Measurements from ENCODE around the gene PLPPR3. TPM values are rescaled to one million over a fixed set of nuclear protein-coding genes. Genes with fewer than 3 reads are reported as not detected.

Gene PLPPR3, protein sequence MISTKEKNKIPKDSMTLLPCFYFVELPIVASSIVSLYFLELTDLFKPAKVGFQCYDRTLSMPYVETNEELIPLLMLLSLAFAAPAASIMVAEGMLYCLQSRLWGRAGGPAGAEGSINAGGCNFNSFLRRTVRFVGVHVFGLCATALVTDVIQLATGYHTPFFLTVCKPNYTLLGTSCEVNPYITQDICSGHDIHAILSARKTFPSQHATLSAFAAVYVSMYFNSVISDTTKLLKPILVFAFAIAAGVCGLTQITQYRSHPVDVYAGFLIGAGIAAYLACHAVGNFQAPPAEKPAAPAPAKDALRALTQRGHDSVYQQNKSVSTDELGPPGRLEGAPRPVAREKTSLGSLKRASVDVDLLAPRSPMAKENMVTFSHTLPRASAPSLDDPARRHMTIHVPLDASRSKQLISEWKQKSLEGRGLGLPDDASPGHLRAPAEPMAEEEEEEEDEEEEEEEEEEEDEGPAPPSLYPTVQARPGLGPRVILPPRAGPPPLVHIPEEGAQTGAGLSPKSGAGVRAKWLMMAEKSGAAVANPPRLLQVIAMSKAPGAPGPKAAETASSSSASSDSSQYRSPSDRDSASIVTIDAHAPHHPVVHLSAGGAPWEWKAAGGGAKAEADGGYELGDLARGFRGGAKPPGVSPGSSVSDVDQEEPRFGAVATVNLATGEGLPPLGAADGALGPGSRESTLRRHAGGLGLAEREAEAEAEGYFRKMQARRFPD
- total RNA-seq (2014; rRNA removed; shearing (Covaris generic)), result 7.5 and 12.7 TPM in 2 replicates

DNA sequence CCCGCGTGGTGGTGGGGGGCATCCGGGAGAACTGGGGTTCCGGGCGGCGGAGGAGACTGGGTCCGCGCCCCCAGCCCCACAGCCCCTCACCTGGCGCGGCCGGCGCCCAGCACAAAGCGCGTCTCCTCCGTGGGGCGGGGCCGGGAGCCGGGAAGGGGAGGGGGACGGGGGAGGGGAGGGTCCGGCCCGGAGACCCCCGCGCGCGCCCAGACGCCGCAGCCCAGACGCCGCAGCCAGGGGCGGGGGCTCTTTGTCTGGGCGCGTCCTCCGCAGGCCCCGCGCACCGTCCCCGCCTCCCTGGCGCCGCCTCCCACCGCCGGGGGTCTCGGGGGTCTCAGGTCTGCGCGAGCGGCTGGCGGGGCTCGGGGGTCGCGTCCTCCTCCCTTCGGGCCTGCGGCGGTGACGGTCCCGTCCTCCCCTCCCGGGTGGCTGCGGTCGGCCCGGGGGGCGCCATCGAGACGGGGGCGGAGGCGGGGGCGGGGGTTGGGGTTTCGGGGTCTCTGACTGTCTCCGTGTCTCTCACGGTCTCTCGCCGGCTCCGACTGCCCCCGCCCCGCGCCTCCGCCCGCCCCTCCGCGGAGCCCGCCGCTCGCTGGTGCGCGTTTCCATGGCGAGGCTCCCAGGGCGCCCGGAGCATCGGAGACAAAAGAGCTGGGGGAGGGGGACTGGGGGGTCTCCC, at the start of gene PLPPR3:
Gene PLPPR3 (minus strand): TSS at position 131 of the 679 bp plus-strand sequence. CDS start 396 bp downstream, outside the sequence.
- no peak for DNase-seq (ENCODE audit: low spot score)

DNA sequence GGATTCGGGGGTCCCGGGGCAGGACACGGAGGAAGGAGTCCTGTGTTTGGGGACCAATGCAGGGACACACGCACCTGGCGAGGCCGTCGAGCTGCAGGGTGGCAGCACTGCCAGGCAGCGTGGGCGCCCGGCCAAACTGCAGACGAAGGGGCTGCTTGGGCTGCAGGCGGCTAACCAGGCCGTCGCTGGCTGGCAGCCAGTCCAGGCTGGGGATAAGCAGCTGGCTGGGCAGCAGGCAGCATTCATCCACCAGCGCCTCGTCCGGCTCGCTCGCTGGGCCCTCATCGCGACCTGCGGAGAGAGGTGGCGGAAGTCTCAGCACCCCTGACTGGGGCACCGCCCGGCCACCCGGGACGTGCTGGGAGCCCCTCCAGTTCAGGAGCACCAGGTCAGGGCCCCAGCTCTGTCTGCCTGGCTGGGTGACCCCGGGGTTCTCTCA, 49.2 kb upstream of the PLPPR3 start:
- peak; percentile 55 for DNase-seq (ENCODE audit: low spot score)

DNA sequence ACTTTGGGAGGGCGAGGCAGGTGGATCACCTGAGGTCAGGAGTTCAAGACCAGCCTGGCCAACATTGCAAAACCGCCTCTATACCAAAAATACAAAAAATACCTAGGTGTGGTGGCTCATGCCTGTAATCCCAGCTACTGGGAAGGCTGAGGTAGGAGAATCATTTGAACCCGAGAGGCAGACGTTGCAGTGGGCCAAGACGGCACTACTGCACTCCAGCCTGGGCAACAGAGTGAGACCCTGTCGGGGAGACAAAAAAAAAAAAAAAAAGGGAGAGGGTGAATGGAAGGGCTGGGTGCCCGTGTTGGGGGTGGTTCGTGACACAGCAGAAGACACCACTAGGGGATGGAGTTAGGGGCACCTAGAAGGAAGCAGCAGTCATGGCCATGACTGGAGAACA, 48.6 kb upstream of the PLPPR3 start:
- no peak for DNase-seq (ENCODE audit: low spot score)

DNA sequence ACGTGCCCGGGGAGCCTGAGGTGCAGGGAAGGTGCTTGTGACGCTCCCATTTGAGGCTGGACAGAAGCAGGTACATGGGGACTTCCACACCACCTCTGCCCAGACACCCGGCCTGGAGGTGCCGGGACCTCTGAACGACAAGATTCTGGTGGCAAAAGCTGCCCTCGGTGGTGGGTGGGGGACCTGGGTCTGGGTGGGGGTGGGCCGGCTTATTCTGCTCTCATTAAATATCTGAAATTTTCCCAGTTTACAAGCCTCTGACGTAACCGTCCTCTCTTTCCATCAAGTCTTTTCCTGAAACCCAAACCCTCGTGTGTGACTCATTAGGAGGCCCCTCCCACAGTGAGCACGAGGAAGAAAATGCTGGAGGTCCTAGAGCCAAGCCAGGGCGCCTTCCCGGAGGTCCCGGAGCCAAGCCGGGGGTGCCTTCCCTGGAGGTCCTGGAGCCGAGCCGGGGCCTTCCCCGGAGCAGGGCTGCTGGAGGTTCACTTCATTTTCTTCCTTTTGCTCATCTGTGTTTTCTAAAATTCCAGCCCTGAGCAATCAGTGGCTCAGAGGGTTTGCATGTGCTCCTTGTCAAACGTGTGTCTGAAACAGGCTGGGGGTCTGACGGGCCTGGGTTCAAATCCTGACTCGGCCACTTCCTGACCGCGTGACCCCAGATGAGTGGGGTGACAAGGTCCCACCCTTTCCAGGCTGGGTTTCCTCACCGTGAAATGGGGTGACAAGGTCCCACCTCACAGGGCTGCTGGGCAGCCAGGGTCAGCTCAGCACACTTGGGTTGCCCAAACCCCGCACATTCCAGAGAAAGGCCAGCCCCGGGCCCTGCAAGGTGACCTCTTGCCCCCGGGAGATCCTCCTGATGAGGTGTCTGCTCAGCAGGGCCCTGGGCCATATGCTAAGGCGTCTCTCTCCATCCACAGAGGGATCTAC, 47.8 kb upstream of the PLPPR3 start:
- DNase-seq (ENCODE audit: low spot score), result peak; percentile 91

DNA sequence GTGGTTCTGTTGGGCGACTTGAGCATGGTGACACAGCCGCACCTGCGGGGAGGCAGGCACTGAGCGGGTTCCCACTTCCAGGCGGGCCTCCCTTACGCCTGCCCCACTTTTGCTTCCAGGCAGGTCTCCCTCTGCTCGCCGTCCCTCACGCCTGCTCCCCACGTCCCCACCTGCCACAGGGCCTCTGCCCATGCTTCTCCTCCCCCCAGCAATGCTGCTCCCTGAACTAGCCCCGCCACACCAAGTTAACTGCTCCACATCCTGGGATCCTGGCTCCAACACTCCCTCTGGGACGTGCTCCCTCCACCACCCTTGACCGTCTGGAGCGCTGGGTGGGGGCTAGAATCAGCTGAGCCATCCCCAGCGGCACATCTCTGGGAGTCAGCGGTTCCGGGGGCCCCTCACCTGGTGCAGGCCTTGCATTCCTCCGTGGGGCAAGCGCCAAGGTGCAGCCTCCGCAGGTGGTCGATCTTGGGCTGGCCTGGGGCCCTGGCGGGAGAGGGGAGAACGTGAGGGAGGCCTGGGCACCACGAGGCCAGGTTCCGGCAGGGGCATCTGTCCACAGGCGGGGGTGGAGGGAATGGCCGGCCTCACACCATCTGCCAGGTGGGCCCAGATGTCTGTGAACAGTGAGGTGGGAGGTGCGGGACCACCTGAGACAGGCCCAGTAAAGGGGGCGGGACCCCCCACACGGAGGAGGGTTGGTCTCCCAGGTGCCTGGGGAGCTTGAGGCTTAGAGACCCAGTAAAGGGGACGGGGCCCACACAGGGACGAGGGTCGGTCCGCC, 46.9 kb upstream of the PLPPR3 start:
- no peak for DNase-seq (ENCODE audit: low spot score)

DNA sequence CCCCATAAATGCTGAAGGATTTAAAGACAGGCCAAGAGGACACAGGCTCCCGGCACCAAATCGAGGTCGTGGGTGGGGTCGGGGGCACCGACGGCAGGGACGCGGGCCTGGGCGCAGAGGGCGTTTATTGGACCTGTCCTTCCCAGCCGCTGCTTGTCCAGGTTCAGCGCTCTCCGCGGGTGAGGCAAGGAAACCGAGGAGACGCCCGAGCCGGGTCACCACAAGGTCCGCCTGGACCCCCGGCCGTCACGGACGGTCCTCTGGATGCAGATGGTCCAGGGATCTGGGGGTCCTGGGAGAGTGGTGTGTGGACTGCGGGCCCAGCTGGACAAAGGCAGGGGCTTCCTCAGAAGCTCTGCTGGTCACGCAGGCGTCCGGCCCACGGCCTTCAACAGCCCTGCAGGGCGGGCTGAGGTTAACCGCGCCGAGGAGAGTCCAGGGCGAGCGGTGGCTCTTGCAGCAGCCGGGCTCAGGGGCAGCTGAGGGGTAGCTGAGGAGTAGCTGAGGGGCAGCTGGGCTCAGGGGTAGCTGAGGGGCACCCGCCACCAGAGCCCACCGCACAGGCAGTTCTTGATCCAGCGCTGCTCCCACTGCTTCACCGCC, 46.2 kb upstream of the PLPPR3 start:
- no peak for DNase-seq (ENCODE audit: low spot score)

DNA sequence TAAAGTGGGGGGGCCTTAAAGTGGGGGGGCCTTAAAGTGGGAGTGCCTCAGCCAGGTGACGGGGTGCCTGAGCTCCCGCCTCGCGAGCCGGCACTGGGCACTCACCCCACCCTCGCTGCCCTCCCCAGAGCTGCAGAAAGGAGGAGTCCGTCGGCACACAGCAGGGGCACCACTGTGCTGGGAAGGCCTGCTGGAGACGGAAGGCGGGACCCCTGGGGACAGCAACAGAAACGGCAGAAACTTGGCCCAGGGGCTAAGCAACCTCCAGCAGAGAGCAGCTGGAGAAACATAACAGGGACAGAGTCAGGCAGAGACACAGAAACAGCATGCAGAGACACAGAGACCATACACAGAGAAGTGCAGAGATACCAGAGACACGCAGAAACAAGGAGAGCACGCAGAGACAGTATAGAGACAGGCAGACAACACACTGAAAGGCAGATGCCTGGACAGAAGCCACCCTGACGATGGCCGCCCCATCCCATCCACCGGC, 45.6 kb upstream of the PLPPR3 start:
- DNase-seq (ENCODE audit: low spot score), result no peak

DNA sequence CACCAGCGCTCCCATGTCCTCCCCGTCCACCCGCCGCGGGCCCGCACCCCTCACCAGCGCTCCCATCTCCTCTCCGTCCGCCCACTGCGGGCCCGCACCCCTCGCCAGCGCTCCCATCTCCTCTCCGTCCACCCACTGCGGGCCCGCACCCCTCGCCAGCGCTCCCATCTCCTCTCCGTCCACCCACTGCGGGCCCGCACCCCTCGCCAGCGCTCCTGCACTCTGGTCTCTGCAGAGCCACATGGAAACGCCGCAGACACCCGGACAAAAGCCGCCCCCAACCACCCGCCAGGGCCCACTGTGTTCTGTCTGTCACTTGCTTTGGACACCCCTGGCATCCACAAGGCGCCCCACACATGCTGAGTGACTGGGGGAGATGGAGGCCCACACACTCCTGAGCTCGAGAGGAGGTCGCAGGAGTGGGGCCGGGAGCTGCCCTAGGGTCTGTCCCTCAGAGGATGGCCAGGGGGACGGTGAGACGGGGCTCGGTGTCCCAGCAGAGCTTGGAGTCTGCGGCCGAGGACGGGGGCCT, 45.1 kb upstream of the PLPPR3 start:
- DNase-seq (ENCODE audit: low spot score), result no peak

DNA sequence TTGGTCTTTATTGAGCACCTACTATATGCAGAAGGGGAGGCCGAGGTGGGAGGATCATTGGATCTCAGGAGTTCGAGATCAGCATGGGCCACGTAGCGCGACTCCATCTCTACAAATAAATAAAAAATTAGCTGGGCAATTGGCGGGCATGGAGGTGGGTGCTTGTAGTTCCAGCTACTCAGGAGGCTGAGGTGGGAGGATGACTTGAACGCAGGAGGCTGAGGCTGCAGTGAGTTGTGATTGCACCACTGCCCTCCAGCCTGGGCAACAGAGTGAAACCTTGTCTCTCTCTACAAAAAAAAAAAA, 41.5 kb upstream of the PLPPR3 start:
- DNase-seq (ENCODE audit: low spot score), result no peak

DNA sequence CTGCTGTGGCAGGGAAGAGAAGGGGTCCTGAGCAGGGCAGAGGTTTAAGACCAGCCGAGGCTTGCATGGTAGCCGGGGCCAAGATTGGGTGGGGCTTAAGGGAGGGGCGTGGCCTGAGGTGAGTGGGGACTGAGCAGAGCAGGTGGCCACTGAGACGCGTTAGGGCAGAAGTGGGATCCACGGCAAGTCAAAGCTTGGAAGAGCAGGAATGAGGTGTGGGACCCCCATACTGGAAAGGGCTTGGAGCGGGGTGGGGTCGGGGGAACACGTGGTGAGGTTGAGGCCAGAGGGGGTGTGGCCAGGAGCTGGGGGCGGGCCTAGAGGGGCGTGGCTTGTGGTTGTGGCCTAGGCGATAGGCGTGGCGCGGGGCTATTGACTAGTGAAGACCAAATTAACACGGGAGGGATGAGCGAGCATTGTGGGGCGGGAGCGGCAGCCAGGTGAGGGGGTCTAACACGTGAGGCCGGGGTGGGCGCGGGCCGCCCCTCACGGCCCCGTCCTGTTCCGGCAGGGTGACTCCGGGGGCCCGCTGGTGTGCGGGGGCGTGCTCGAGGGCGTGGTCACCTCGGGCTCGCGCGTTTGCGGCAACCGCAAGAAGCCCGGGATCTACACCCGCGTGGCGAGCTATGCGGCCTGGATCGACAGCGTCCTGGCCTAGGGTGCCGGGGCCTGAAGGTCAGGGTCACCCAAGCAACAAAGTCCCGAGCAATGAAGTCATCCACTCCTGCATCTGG, 41.0 kb upstream of the PLPPR3 start:
- DNase-seq (ENCODE audit: low spot score), result no peak

DNA sequence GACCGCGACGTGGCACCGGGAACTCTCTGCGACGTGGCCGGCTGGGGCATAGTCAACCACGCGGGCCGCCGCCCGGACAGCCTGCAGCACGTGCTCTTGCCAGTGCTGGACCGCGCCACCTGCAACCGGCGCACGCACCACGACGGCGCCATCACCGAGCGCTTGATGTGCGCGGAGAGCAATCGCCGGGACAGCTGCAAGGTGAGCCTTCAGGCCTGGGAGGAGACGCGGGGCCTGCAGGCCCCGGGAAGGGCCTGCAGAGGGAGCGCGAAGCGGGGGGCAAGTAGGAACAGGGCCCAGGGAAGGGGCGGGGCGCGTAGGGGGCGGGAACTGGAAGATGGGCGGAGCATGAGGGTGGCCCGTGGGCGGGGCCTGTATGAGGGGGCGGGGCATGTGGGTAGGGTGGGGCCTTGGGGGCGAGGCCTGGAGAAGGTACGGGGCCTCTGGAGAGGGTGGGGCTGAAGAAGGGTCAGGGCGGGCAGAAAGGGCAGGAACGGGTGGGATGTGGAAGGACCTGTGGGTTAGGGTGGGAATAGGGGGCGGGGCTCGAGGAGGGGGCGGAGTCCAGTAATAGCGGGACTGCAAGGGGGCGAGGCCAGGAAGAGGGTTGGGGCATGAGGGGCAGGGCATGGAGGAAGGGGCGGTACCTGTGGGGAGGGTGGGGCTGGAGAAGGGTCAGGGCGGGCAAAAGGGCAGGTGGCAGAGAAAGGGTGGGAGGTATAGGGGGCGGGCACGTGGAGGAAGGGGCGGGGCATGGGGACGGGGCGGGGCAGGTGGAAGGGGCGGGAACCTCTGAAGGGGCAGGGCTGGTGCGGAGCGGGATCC, 40.2 kb upstream of the PLPPR3 start:
- DNase-seq (ENCODE audit: low spot score), result no peak

DNA sequence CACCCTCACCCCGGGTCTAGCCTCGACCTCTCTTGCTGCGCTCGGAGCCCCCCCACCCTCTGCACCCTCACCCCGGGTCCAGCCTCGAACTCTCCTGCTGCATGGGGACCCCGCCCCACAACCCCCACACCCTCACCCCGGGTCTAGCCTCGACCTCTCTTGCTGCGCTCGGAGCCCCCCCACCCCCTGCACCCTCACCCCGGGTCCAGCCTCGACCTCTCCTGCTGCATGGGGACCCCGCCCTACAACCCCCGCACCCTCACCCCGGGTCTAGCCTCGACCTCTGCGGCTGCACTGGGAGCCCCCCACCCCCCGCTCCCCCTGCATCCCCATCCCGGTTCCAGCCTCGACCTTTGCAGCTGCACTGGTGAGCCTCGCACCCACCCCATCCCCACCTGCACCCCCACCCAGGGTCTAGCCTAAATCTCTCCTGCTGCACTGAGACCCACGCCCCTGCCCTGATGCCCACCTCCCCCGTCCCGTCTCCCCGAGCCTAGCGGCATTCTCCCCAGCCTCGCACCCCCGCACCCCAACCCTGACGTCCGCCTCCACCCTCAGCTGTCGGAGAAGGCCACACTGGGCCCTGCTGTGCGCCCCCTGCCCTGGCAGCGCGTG, 39.5 kb upstream of the PLPPR3 start:
- DNase-seq (ENCODE audit: low spot score), result no peak

DNA sequence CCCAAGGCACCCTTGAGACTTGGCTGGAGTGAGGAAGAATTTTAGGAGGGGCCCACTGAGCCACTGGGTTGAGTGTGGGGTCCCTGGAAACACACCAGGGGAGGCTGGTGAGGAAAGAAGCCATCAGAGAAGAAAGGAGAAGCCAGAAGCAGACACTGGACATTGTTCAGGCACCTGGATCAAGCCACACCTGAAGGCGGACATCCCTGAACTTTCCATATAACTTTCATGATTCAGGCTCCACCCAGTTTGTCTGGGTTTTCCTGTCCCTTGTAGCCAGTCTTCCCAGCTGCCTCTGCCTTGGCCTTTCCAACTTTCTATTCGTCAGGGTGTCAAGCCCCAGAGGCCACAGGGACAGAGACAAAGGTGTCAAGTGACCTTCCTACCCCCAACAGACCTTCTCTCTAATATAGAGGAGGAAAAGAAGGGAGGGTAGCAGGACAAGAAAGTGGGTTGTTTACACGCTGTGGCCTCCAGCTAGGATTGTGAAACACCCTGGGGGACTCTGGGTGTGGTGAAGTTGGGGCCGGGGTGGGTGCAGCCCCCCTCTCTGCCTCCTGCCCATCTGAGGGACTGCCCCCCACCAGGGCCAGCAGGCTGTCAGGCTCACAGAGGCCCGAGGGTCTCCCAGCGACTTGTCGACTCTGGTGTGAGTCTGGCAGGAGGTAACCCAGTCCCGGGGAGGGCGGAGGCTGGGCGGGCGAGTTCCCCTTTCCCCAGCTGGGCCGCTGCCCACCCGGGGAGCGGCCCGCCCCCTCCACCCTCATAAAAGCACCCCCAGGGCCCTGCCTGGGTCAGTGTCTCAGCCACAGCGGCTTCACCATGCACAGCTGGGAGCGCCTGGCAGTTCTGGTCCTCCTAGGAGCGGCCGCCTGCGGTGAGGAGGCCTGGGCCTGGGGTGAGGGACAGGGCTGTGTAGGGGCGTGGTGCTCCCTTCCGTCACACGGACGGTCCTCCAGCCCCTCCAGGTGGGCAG, 37.4 kb upstream of the PLPPR3 start, which contains the start of gene CFD:
Gene CFD (plus strand): TSS at position 797 of the 976 bp plus-strand sequence. CDS start 26 bp downstream, at position 823.
- no peak for DNase-seq (ENCODE audit: low spot score)

DNA sequence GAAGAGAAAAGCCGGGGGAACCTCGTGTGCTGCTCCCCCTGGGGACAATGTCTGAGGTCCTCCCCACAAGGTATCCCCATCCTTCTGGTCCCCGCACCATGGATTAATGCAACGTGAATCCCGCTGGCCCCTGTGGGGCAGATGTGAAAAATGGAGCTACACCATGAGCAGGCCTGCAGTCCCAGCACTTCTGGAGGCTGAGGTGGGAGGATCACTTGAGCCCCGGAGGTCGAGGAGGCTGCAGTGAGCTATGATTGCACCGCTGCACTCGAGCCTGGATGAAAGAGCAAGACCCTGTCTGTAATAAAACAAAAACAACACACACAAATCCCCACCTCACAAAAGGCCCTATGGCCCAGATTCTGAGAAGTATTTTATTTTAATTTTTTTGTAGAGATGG, 36.5 kb upstream of the PLPPR3 start:
- DNase-seq (ENCODE audit: low spot score), result no peak

DNA sequence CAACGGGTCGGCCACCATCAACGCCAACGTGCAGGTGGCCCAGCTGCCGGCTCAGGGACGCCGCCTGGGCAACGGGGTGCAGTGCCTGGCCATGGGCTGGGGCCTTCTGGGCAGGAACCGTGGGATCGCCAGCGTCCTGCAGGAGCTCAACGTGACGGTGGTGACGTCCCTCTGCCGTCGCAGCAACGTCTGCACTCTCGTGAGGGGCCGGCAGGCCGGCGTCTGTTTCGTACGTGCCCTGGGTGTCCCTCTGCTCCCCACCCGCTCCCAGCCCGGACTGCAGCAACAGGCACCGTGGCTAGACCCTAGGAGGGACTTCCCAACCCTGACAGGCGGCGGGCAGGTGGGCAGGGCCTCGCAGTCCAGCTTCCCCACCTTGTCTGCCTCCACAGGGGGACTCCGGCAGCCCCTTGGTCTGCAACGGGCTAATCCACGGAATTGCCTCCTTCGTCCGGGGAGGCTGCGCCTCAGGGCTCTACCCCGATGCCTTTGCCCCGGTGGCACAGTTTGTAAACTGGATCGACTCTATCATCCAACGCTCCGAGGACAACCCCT, 33.9 kb upstream of the PLPPR3 start:
- DNase-seq (ENCODE audit: low spot score), result no peak

DNA sequence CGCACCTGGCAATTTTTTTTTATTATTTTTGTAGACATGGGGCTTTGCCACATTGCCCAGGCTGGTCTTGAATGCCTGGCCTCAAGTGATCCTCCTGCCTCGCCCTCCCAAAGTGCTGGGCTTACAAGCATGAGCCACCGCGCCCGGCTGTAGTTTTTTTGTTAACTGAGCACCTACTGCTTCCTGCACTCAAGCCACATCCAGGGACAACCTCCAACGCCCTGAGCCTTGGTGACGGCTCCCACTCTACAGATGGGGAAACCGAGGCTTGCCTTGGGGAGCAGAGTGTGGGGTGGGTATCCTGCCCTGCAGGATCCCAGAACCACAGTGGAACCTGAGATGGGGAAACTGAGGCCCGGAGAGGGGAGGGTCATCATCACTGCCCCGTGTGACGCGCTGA, 33.4 kb upstream of the PLPPR3 start:
- no peak for DNase-seq (ENCODE audit: low spot score)
